Body of pancreas (tissue), 4 donors: ENCODE measurements around the gene SBF2. TPM values are rescaled to one million over a fixed set of nuclear protein-coding genes. Genes with fewer than 3 reads are reported as not detected.

ENCODE experiments used
- ATAC-seq: fragments of 150-250 bp; one replicate; pipeline ENCODE4 v1.9.1; 2016
- DNase-seq, 4 donors: peaks; one replicate each; pipeline ENCODE4 v3.0.0-alpha.2; 2019
- H3K27ac ChIP-seq, 4 donors: fragments of 200-600 bp; sonication (generic); 1 replicate in 3 of 4; 2 replicates in 1 of 4; pipeline versions ENCODE4 v1.5.1 to v1.6.1; 2016 to 2019; ENCODE audit warnings: mild to moderate bottlenecking in 1 of 4, mixed read lengths in 1 of 4, moderate library complexity in 1 of 4
- H3K27me3 ChIP-seq, 2 donors: fragments of 200-600 bp; sonication (generic); one replicate each; pipeline ENCODE4 v1.6.0; 2016; ENCODE audit warnings: mild to moderate bottlenecking in 1 of 2
- H3K36me3 ChIP-seq, 2 donors: fragments of 200-600 bp; sonication (generic); replicated peaks in 1 of 2; 2 replicates each; pipeline ENCODE4 v1.5.1; 2016; ENCODE audit warnings: low read depth in 2 of 2; ENCODE audit not compliant: insufficient read depth in 1 of 2
- H3K4me1 ChIP-seq: fragments of 200-600 bp; sonication (generic); one replicate; pipeline ENCODE4 v1.6.0; 2016
- H3K4me3 ChIP-seq, 2 donors: fragments of 200-600 bp; sonication (generic); 1 replicate in 1 of 2; 2 replicates in 1 of 2; pipeline ENCODE4 v1.5.1; 2016 to 2019
- H3K9me3 ChIP-seq, 3 donors: fragments of 200-600 bp; sonication (generic); 1 replicate in 2 of 3; 2 replicates in 1 of 3; pipeline ENCODE4 v1.5.1; 2016
- POLR2A ChIP-seq, 3 donors: fragments of 450-650 bp; IDR thresholded peaks; one replicate each; pipeline ENCODE4 v1.6.1; 2016; ENCODE audit warnings: antibody characterized with exemption in 3 of 3, mild to moderate bottlenecking in 2 of 3
- WGBS, 2 donors: methylation state at CpG; one replicate each; pipeline ENCODE4 v1.1.5; 2017; 5-methylcytosine and 5-hydroxymethylcytosine counted together
- intact Hi-C: fragments of 100-400 bp; cut with DNase I; formaldehyde crosslinking; loops from one replicate; pipeline ENCODE4 v1.15.1; 2023
- total RNA-seq, 2 donors: library from RNA; depleted of rRNA; stranded (reverse); fragments of >200 nt; gene quantifications; one replicate each; pipeline ENCODE4 v1.1.0, GENCODE V29; 2016
- TF ChIP-seq, protein P1 (sequence below), 7 experiments: fragments of 450-650 bp in 4 of 7; fragments of 200-600 bp in 3 of 7; sonication (generic) in 3 of 7; IDR thresholded peaks; one replicate each; pipeline ENCODE4 v1.5.1; 2016 to 2019; ENCODE audit warnings: antibody characterized with exemption in 7 of 7

The SBF2 gene
- total RNA-seq, 2 donors from 2014 or later = 23.6 to 38.9 TPM

DNA sequence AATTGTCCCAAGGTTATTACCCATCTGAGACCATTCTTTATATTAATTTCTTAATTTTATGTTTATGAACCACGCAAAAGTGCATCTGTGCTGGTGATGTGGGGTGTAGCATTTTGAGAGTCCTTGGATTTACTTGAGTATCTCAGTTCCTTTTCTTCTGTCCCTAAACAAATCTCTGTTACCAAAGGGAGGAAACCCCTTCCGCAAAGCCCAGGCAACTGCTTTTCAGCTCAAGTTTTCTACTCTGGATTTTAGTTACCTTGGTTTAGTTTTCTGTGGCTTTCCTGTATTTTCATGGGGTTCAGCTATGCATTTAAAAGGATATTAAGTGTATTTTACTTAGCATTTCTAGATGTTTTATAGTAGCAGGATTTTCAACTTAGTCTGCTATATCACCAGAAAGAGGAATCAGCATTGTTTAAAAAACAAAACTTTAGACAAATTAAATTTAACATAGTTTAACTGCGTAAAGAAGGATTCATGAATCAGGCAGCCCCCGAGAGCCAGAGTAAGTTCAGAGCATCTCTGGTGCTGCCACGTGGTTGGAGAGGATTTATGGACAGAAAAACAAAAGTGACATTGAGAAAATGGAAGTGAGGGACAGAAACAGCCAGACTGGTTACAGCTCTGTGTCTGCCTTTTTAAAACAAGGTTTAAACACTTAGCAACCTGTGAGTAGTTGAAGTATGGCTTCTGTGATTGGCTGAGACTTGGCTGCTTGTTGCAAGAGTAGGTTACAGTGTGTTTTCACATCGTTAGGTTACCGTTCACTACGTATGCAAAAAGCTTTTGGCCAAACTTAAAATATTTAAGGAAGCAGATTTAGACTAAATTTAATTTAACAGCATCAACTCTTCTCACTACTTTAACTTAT lies 20.4 kb upstream of the SBF2 start:
- no peaks in the 10 kb centered on the region for H3K36me3 ChIP-seq
- H3K27ac ChIP-seq = no peak overlapping the region
- WGBS, 2 donors = 52 to 61% methylated on average over 8 of the region's 8 CpGs
- peaks cover 9% of the 10 kb centered on the region for H3K4me1 ChIP-seq
- peak; percentile 72 for ATAC-seq
- no peak for TF ChIP-seq POLR2A (IDR thresholded peaks at IDR 0.05)
- no peaks in the 10 kb centered on the region for H3K9me3 ChIP-seq
- DNase-seq = peak in 1 of 4 donors; percentile 61
- intact Hi-C loops = loop anchor here (10.0 kb wide), 1 partner anchor 550 kb away; no protein-coding TSS in a partner anchor
- no peak overlapping the region for H3K4me3 ChIP-seq
- H3K27me3 ChIP-seq = no peaks in the 10 kb centered on the region

DNA sequence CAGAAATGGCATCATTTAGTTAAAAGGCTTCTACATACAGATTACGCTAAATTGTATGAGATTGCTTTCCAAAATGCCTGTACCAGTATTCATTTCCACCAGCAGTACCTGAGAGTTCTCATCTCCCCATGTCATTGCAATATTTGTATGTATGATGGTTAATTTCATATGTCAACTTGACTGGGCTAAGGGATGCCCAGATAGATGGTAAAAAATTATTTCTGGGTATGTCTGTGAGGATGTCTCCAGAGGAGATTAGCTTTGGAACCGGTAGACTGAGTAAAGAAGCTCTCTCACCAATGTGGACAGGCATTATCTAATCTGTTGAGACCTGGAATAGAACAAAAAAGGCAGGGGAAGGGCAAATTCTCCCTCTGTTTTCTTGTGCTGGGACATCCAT lies 17.8 kb upstream of the SBF2 start:
- intact Hi-C loops = loop anchor here (10.0 kb wide), 1 partner anchor 547 kb away; no protein-coding TSS in a partner anchor
- Histone ChIP-seq H3K9me3 (no peaks in the 10 kb centered on the region), H3K4me3 (no peak overlapping the region), H3K36me3 (no peaks in the 10 kb centered on the region), H3K4me1 (peaks cover 35% of the 10 kb centered on the region), H3K27ac (no peak overlapping the region), H3K27me3 (peaks cover 0 to under 1% of the 10 kb centered on the region in 2 donors)
- 81 to 93% methylated on average over 2 of the region's 2 CpGs for WGBS, 2 donors
- ATAC-seq (no peak), DNase-seq (no peak)
- no peak for TF ChIP-seq POLR2A (IDR thresholded peaks at IDR 0.05)
- TF ChIP-seq, protein P1, sequence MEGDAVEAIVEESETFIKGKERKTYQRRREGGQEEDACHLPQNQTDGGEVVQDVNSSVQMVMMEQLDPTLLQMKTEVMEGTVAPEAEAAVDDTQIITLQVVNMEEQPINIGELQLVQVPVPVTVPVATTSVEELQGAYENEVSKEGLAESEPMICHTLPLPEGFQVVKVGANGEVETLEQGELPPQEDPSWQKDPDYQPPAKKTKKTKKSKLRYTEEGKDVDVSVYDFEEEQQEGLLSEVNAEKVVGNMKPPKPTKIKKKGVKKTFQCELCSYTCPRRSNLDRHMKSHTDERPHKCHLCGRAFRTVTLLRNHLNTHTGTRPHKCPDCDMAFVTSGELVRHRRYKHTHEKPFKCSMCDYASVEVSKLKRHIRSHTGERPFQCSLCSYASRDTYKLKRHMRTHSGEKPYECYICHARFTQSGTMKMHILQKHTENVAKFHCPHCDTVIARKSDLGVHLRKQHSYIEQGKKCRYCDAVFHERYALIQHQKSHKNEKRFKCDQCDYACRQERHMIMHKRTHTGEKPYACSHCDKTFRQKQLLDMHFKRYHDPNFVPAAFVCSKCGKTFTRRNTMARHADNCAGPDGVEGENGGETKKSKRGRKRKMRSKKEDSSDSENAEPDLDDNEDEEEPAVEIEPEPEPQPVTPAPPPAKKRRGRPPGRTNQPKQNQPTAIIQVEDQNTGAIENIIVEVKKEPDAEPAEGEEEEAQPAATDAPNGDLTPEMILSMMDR (IDR thresholded peaks at IDR 0.05) = no peak

DNA sequence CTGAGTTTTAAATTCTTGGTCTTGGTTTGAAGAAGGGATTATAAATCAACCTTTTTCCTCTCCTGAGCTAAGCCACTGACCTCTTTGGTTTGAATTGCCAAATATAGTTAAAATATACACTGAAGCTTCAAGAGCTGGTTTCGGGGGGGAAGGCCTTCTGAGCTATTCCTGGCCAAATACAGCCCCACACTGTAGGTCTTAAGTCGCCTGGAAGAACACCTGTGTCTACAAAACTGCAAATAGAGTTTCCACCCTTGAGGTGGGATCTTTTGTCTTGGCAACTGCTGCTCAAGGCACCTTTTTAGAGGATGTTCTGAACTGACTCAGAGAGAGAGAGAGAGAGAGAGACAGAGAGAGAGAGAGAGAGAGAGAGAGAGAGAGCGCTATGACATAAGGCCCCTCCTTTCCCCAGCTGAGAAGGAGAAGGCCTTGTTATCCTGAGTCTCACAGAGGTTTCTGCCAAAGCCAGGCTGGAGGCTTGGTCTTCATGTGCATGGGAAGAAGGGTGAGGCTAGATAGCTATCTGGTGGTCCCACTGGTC lies 16.4 kb upstream of the SBF2 start:
- H3K9me3 ChIP-seq = no peaks in the 10 kb centered on the region
- no peaks in the 10 kb centered on the region for H3K36me3 ChIP-seq
- H3K27me3 ChIP-seq = peaks cover 0 to 6% of the 10 kb centered on the region in 2 donors
- H3K4me1 ChIP-seq = peaks cover 50% of the 10 kb centered on the region
- intact Hi-C loops = loop anchor here (10.0 kb wide), 1 partner anchor 546 kb away; no protein-coding TSS in a partner anchor
- H3K4me3 ChIP-seq = no peak overlapping the region
- 79 to 90% methylated on average over 3 of the region's 3 CpGs for WGBS, 2 donors
- no peak overlapping the region for H3K27ac ChIP-seq
- DNase-seq (no peak), ATAC-seq (no peak)
- no peak for TF ChIP-seq POLR2A (IDR thresholded peaks at IDR 0.05)
- TF ChIP-seq, protein P1 (IDR thresholded peaks at IDR 0.05) = no peak

DNA sequence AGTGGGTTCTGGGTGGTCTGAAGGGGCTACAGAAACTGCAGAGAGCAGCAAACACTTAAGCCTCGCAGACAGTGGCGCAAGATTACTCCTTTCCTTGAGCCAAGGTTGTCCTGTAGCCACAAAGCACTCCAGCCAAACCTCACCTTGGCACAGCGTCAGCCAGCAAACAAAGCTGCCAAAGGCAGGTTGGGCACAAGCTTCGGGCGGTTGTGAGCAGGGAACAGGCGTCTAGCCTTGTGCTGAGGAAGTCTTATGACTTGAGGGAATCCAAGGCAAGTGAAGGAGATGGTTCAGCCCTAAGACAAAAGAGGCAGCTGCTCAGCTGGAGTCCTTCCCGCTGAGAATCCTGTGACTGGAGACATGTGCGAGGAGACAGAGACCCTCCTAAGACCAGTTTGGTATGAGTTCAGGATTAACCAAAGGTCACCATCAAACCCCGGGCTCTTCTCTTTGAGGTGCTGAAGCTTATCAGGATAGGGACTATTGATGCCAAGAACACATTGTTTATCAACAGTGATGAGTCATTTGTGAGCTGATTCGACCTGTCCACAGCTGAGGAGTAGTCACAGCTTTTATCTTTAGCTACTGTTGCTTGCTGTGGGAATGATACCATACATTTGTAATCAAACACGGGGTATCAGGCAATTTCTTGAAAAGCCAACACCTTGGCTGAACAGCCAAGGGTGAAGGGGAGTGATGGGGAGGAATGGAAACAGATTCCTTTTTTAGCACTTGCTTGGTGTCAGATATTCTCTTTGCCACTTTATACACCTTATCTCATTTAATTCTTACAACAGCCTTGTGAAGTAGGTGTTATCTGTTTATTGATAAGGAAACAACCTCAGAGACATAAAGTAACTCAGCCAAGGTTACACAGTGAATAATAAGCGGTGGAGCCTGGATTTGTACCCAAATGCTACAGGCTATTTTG lies 15.4 kb upstream of the SBF2 start:
- 17 to 19% methylated on average over 10 to 12 of the region's 12 CpGs for WGBS, 2 donors
- Histone ChIP-seq H3K27ac (peak overlapping the region in 3 of 4 donors; percentile 37 to 87 (median 61)), H3K4me3 (no peak overlapping the region), H3K4me1 (peaks cover 59% of the 10 kb centered on the region), H3K9me3 (no peaks in the 10 kb centered on the region), H3K27me3 (peaks cover 0 to 6% of the 10 kb centered on the region in 2 donors), H3K36me3 (no peaks in the 10 kb centered on the region)
- DNase-seq (peak; percentile 88 to 92 (median 90)), ATAC-seq (peak; percentile 58)
- intact Hi-C loops = loop anchor here (5.0 to 10.0 kb wide), 2 partner anchors 102 to 545 kb away; no protein-coding TSS in a partner anchor
- TF ChIP-seq POLR2A (IDR thresholded peaks at IDR 0.05) = no peak
- TF ChIP-seq, protein P1 (IDR thresholded peaks at IDR 0.05) = no peak
